ENCODE measurements around the gene CBR4. TPM values are rescaled to one million over a fixed set of nuclear protein-coding genes. Genes with fewer than 3 reads are reported as not detected.

Gene CBR4
- total RNA-seq, 2 experiments from 2014 or later = 18.0 to 19.1 TPM

DNA sequence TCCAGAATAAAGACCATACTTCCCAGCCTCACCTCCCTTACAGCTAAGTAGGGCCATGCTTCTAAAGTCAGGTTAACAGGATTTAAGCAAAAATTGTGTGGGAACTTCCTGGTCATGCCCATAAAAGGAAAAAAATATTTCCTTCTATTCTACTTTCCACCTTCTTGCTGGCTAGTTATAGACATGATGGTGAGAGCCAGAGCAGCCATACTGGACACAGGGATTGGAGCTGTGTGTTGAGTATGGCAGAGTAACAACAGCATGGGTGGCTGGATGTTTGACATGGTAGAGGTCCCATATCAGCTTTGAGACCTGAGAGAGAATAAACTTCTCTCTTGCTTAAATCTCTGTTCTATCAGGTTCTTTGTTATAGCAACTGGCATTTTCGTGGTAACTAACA, 15.1 kb upstream of the CBR4 start:
- no peak overlapping the region for H3K4me3 Mint-ChIP-seq
- no peak for ATAC-seq (ENCODE audit: low read depth)
- POLR2A ChIA-PET = interaction anchor here (0.9 kb wide), 1 partner anchor 15 kb away, joined by 3 read pairs; the partner anchor contains the start of gene CBR4
- no peaks in the 10 kb centered on the region for H3K9me3 Mint-ChIP-seq
- H3K4me1 Mint-ChIP-seq = no peaks in the 10 kb centered on the region
- peaks cover 15% of the 10 kb centered on the region for H3K27me3 Mint-ChIP-seq
- H3K27ac Mint-ChIP-seq = no peak overlapping the region
- no peak for DNase-seq
- no peaks in the 10 kb centered on the region for H3K36me3 Mint-ChIP-seq

DNA sequence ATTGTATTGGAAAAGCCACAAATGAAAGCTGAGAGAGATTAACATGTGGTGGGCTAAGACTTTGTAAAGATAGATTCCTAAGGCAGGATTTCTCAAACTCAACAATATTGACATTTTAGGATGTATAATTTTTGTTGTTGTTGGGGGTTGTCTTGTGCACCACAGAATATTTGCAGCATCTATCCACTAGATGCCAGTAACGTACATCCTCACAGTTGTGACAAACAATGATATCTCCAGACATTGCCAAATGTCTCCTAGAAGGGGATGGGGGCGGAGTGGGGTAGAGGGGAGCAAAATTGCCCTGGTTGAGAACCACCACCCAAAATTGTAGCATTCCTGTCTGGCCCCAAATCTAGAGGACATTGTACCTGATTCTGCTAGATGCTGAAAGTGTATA, 14.7 kb upstream of the CBR4 start:
- H3K4me1 Mint-ChIP-seq = no peaks in the 10 kb centered on the region
- DNase-seq (no peak), ATAC-seq (ENCODE audit: low read depth) (no peak)
- H3K27me3 Mint-ChIP-seq = peaks cover 15% of the 10 kb centered on the region
- no peaks in the 10 kb centered on the region for H3K36me3 Mint-ChIP-seq
- H3K9me3 Mint-ChIP-seq = no peaks in the 10 kb centered on the region
- no peak overlapping the region for H3K4me3 Mint-ChIP-seq
- no peak overlapping the region for H3K27ac Mint-ChIP-seq
- POLR2A ChIA-PET = no interaction called here

DNA sequence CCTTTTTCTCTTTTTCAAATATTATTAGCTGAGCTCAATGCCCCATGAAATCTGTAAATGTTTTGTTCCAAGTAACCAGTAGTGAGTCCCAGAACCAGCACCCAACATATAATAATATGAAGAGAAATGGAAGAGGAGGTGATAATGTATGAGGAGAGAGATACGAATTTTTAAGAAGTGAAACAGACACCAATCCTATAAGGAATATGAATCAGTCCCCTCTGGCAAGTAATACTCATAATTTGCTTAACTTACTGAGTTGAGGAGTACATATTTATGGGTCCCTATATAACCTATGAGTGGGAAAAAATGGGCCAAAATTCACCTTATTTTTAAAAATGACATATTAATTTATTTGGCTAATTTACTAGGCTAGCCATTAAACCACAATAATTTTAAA, 8.4 kb upstream of the CBR4 start:
- Mint-ChIP-seq H3K4me3 (no peak overlapping the region), H3K9me3 (no peaks in the 10 kb centered on the region), H3K36me3 (no peaks in the 10 kb centered on the region), H3K27ac (no peak overlapping the region), H3K27me3 (peaks cover 1% of the 10 kb centered on the region), H3K4me1 (no peaks in the 10 kb centered on the region)
- POLR2A ChIA-PET = no interaction called here
- no peak for ATAC-seq (ENCODE audit: low read depth)
- DNase-seq = no peak

DNA sequence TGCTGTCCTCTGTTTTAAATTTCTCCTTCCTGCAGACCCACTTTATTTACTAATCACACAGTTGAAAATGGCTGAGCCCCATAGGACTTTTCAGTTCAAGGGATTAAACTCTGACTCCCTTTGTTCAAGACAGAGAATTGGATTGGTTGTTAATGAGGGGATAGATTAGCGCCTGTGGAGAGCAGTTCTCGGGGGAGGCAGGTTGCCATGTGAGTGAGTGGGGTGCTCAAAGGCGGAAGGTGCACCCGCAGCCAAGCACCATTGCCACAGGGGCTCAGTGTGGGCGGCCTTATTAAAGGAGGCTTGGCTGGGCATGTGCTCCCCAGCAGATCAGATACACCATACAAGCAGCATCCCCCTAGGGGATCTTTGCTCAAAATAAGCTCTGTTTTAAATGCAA, 7.9 kb upstream of the CBR4 start:
- Mint-ChIP-seq H3K27ac (no peak overlapping the region), H3K27me3 (no peaks in the 10 kb centered on the region), H3K4me1 (no peaks in the 10 kb centered on the region), H3K9me3 (no peaks in the 10 kb centered on the region), H3K36me3 (no peaks in the 10 kb centered on the region), H3K4me3 (no peak overlapping the region)
- POLR2A ChIA-PET = no interaction called here
- DNase-seq (no peak), ATAC-seq (ENCODE audit: low read depth) (no peak)

DNA sequence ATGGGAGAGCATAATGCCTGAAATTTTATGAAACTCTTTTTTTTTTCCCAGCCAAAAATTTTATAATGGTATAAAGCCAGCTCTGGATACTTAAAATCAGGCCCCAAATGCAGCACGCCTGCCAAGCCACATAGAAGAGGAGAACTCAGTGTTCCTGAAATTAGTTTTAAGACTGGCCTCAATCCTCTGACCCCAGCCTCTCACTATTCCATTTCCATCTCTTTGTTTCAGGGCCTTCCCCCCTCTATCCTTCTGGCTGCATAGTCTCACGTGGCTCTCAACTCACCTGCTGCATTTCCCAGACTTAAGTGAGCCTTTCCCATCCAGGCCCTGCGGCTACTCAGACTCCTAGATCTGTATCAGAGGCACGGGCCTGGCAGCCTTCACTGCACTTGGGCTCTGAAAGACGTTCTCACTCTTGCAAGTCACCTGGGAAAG, 5.2 kb upstream of the CBR4 start:
- H3K4me3 Mint-ChIP-seq = no peak overlapping the region
- no peaks in the 10 kb centered on the region for H3K9me3 Mint-ChIP-seq
- ATAC-seq (ENCODE audit: low read depth) (no peak), DNase-seq (no peak)
- H3K4me1 Mint-ChIP-seq = peaks cover 3% of the 10 kb centered on the region
- POLR2A ChIA-PET = no interaction called here
- H3K27me3 Mint-ChIP-seq = no peaks in the 10 kb centered on the region
- no peaks in the 10 kb centered on the region for H3K36me3 Mint-ChIP-seq
- H3K27ac Mint-ChIP-seq = no peak overlapping the region

DNA sequence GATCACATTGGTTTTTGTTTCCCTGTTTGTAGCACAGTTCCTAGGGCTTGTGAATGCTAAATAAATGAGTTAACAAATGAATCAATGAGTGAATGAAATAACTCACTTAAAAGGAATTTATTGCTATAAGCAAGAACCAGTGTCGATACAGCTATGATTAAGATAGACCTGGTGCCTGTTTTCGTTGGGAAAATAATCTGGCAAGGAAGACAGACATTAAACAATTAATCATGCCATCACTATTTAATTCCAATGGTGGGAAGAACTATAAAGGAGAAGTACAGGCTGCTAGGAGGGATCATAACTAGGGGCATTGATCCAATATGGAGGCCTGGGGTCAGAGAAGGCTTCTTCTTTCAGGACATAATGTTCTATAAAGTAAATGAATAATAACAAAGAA, 4.5 kb upstream of the CBR4 start:
- Mint-ChIP-seq H3K36me3 (no peaks in the 10 kb centered on the region), H3K27me3 (no peaks in the 10 kb centered on the region), H3K4me3 (no peak overlapping the region), H3K27ac (no peak overlapping the region), H3K4me1 (peaks cover 3% of the 10 kb centered on the region), H3K9me3 (no peaks in the 10 kb centered on the region)
- DNase-seq (no peak), ATAC-seq (ENCODE audit: low read depth) (no peak)
- POLR2A ChIA-PET = no interaction called here

DNA sequence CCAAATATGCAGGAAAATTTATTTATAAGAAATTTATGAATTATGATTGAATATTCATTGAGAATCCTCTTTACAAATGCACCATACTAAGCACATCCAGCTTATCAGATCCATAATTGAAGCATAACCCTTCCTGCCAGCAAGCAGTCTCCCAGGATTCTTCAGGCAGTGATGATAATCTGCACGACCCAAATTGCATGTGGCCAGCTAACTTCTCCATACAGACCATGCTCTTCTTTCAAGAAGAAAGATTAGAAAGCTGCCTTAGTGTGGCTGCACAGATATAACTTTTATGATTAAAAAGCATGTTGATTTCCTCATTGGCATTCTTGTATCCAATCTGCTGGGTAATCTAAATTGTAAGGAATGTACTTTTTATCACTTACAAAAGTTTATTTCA, 3.3 kb upstream of the CBR4 start:
- Mint-ChIP-seq H3K4me3 (no peak overlapping the region), H3K27ac (no peak overlapping the region), H3K36me3 (no peaks in the 10 kb centered on the region), H3K27me3 (no peaks in the 10 kb centered on the region), H3K9me3 (no peaks in the 10 kb centered on the region), H3K4me1 (peaks cover 14% of the 10 kb centered on the region)
- ATAC-seq (ENCODE audit: low read depth) = no peak
- DNase-seq = no peak
- POLR2A ChIA-PET = no interaction called here

DNA sequence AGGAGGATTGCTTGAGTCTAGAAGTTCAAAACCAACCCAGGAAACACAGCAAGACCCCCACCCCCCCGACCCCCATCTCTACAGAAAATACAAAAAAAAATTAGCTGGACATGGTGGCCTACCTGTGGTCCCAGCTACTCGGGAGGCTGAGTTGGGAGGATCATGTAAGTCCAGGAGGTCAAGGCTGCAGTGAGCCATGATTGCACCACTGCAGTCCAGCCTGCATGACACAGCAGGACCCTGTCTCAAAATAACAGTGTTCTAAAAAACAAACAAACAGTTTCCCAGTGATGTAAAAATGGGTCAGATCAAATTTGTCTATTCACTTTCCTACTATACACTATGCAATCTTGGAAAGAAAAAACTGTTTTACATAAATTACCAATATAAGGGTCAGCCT, 2.0 kb upstream of the CBR4 start:
- peaks cover 18% of the 10 kb centered on the region for H3K4me1 Mint-ChIP-seq
- H3K27ac Mint-ChIP-seq = no peak overlapping the region
- H3K36me3 Mint-ChIP-seq = no peaks in the 10 kb centered on the region
- ATAC-seq (ENCODE audit: low read depth) (no peak), DNase-seq (no peak)
- POLR2A ChIA-PET = no interaction called here
- H3K4me3 Mint-ChIP-seq = no peak overlapping the region
- H3K27me3 Mint-ChIP-seq = no peaks in the 10 kb centered on the region
- no peaks in the 10 kb centered on the region for H3K9me3 Mint-ChIP-seq

DNA sequence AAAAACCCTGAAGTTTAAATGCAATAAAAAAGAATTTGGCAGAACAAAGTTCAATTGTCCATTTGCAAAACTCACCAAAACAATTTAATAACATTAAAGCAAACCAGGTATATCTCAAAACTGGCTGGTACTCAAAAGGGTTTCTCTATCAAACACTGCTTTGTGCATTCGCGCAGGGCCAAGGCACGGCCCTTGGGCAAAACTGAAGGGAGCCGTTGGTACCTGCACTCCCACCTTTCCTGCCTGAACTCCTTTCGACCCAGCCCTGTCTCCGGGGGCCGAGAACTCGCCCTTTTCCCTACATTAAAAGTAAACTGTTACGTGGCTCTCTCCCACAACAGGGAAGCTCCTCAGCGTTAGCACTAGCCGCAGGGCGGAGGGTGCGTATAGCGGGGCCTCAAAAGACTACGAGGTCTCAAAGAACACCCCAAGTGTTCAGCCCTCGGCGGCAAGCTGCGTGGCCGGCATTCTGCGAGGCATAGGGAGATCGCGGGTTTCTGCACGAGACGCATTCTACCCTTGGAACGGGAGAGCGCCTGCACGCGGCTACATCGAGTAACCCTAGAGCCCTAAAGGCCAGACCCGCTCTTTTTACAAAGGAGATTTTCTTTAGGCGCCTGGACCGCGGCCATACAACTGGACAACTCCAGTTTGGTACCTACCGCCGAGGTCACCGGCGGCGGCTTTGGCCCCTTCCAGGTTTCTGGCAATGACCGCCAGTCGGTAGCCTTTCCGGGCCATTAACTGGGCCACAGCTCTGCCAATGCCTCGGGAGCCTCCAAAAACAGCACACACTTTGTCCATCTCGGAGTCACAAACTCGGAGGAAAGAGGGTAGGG, 550 bp downstream of the CBR4 start:
- Mint-ChIP-seq H3K4me1 (peaks cover 18% of the 10 kb centered on the region), H3K27ac (peak overlapping the region; percentile 91), H3K27me3 (no peaks in the 10 kb centered on the region), H3K9me3 (no peaks in the 10 kb centered on the region), H3K4me3 (peak overlapping the region; percentile 91), H3K36me3 (peaks cover 6% of the 10 kb centered on the region)
- DNase-seq = peak; percentile 71
- POLR2A ChIA-PET = interaction anchor here (0.7 to 1.5 kb wide), 13 partner anchors 13 to 845 kb away, joined by 3 to 5 read pairs (median 3); partner anchors contain the start of gene NEK1
- peak; percentile 43 for ATAC-seq (ENCODE audit: low read depth)

DNA sequence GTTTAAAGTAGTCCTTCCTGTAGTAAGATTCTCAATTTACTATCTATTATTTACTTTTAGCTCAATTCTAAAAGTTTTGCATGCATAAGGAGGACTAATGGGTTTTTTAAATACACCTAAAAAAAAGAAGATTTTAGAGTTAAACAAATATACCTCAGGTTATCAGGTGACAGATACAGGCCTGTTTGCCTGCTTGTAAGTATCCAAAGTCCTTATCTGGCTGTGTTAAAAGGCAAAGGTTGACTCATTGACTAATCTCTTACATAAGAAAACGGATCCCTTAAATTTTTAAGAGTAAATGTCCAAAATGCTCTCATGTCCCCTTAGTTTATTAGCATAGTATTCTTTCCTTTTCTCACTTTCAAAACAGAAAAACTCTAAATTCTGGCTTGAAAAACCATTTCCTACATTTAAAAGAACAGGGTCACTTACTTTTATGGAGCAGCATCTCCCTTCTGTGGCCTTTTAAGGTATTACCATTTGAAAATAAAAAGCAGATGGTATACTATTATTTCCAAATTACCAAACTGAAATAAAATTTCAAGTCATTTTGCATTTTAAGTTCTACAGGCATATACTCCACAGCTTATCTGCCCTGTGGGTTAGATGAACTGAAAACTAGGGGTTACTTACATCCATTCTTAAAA, 4.5 kb downstream of the CBR4 start:
- Mint-ChIP-seq H3K27me3 (no peaks in the 10 kb centered on the region), H3K27ac (no peak overlapping the region), H3K4me3 (no peak overlapping the region), H3K36me3 (peaks cover 26% of the 10 kb centered on the region), H3K9me3 (no peaks in the 10 kb centered on the region), H3K4me1 (peaks cover 16% of the 10 kb centered on the region)
- no peak for DNase-seq
- ATAC-seq (ENCODE audit: low read depth) = no peak
- POLR2A ChIA-PET = interaction anchor here (0.6 kb wide), 1 partner anchor 689 kb away, joined by 3 read pairs; no protein-coding TSS in a partner anchor

DNA sequence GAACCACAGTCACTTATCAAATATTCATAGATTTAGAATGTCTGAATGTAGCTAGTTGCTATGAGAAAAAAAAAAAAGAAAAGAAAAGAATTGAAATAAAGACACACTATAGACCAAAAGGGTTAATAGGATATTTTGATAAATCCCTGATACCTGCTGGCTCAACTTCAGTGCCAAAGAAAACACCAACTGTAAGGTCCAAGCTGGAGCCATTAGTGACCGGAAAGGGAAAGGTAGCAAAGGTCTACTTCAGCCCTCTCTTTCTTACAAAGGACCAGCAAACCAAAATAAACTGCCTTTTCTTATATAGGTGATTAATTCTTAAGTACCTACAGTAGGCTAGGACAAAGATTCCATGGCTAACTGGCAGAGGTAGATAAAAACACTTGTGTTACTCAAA, 9.7 kb downstream of the CBR4 start:
- Mint-ChIP-seq H3K9me3 (no peaks in the 10 kb centered on the region), H3K4me1 (no peaks in the 10 kb centered on the region), H3K36me3 (peaks cover 33% of the 10 kb centered on the region), H3K27me3 (no peaks in the 10 kb centered on the region), H3K27ac (no peak overlapping the region), H3K4me3 (no peak overlapping the region)
- ATAC-seq (ENCODE audit: low read depth) (no peak), DNase-seq (no peak)
- POLR2A ChIA-PET = interaction anchor here (1.0 kb wide), 1 partner anchor 8 kb away, joined by 4 read pairs; no protein-coding TSS in a partner anchor

DNA sequence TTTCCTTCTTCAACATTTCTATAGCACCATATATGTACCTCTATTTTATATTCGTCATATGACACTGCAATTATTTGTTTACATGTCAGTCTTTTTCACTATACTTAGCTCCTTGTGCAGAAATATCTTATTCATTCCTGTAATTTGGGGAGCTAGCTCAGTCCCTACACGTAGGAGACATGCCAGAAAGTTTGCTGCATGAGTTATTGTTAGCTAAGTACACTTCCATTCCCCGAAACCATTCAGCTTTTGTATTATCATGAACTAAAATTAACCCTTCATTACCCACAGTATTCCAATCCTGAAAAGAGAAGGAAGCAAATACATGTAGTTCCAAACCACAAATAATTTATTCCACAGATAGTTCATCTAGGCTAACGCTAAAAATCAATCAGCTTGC, 10.2 kb downstream of the CBR4 start:
- POLR2A ChIA-PET = interaction anchor here (1.0 kb wide), 1 partner anchor 8 kb away, joined by 4 read pairs; no protein-coding TSS in a partner anchor
- ATAC-seq (ENCODE audit: low read depth) = no peak
- Mint-ChIP-seq H3K4me3 (no peak overlapping the region), H3K27me3 (no peaks in the 10 kb centered on the region), H3K4me1 (no peaks in the 10 kb centered on the region), H3K27ac (no peak overlapping the region), H3K9me3 (no peaks in the 10 kb centered on the region), H3K36me3 (peaks cover 31% of the 10 kb centered on the region)
- DNase-seq = no peak

DNA sequence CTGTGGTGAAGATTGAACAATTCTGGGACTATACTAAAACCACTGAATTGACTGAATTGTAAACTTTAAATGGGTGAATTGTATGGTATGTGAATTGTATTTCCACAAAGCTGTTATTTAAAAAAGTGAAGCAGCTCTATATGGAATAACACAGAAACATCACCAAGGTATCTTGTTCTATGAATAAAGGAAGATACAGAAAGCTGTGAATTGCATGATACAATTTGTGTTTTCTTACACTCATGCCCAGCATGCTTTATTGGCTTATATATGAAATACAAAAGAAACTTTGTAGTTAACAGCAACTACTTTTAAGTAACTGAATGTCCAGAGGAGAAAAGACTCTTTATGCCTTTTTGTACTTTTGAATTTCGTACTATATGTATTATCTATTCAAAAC, 11.5 kb downstream of the CBR4 start:
- POLR2A ChIA-PET = no interaction called here
- ATAC-seq (ENCODE audit: low read depth) = no peak
- Mint-ChIP-seq H3K36me3 (peaks cover 26% of the 10 kb centered on the region), H3K4me1 (no peaks in the 10 kb centered on the region), H3K9me3 (no peaks in the 10 kb centered on the region), H3K4me3 (no peak overlapping the region), H3K27ac (no peak overlapping the region), H3K27me3 (no peaks in the 10 kb centered on the region)
- DNase-seq = no peak
